Mesendoderm (in vitro differentiated cells): ENCODE data around the gene TMTC1.

Source experiments
- DNase-seq: peaks from one replicate; pipeline ENCODE4 v3.0.0; 2013
- H2AK5ac ChIP-seq: 2 replicates; pipeline ENCODE4 v1.6.1; 2013; ENCODE audit warnings: low read length, inconsistent platforms
- H2BK120ac ChIP-seq: 2 replicates; pipeline ENCODE4 v1.6.1; 2013; ENCODE audit warnings: low read depth, mild to moderate bottlenecking, low read length, moderate library complexity, mixed read lengths
- H2BK15ac ChIP-seq: replicated peaks from 2 replicates; pipeline ENCODE4 v1.6.1; 2013; ENCODE audit warnings: low read depth, mild to moderate bottlenecking, moderate library complexity
- H2BK5ac ChIP-seq: 2 replicates; pipeline ENCODE4 v1.6.1; 2013; ENCODE audit warnings: low read length, inconsistent platforms
- H3K18ac ChIP-seq: 2 replicates; pipeline ENCODE4 v1.6.1; 2013; ENCODE audit warnings: mild to moderate bottlenecking, low read length, mixed read lengths
- H3K23ac ChIP-seq: one replicate; pipeline ENCODE4 v1.6.1; 2013; ENCODE audit warnings: low read length
- H3K27ac ChIP-seq: 2 replicates; pipeline ENCODE4 v1.5.1; 2013; ENCODE audit warnings: low read depth, mild to moderate bottlenecking, inconsistent platforms, low read length, moderate library complexity
- H3K27me3 ChIP-seq: 2 replicates; pipeline ENCODE4 v1.6.1; 2013; ENCODE audit warnings: low read length, control low read depth, mild to moderate bottlenecking, inconsistent platforms; ENCODE audit not compliant: insufficient read depth, poor library complexity
- H3K36me3 ChIP-seq: 2 replicates; pipeline ENCODE4 v1.6.1; 2013; ENCODE audit warnings: low read length, inconsistent platforms; ENCODE audit not compliant: control insufficient read depth, insufficient read depth
- H3K4ac ChIP-seq: one replicate; pipeline ENCODE4 v1.6.1; 2013; ENCODE audit warnings: low read depth, mild to moderate bottlenecking, low read length, moderate library complexity
- H3K4me1 ChIP-seq: 2 replicates; pipeline ENCODE4 v1.6.1; 2013; ENCODE audit warnings: low read depth, low read length, inconsistent platforms; ENCODE audit not compliant: control insufficient read depth
- H3K4me2 ChIP-seq: 2 replicates; pipeline ENCODE4 v1.6.1; 2013; ENCODE audit warnings: low read length
- H3K4me3 ChIP-seq: 2 replicates; pipeline ENCODE4 v1.5.1; 2013; ENCODE audit warnings: mild to moderate bottlenecking, low read length
- H3K56ac ChIP-seq: one replicate; pipeline ENCODE4 v1.6.1; 2013; ENCODE audit warnings: low read length
- H3K79me1 ChIP-seq: 2 replicates; pipeline ENCODE4 v1.6.1; 2013; ENCODE audit warnings: low read length, inconsistent platforms
- H3K79me2 ChIP-seq: 2 replicates; pipeline ENCODE4 v1.6.1; 2013; ENCODE audit warnings: mild to moderate bottlenecking, low read length; ENCODE audit not compliant: control insufficient read depth, insufficient read depth
- H3K9ac ChIP-seq: 2 replicates; pipeline ENCODE4 v1.6.1; 2013; ENCODE audit warnings: low read length, inconsistent platforms
- H4K5ac ChIP-seq: one replicate; pipeline ENCODE4 v1.6.1; 2013; ENCODE audit warnings: low read length
- H4K8ac ChIP-seq: one replicate; pipeline ENCODE4 v1.6.1; 2013; ENCODE audit warnings: low read depth, mild to moderate bottlenecking, control low read depth, low read length, moderate library complexity
- WGBS: extraction: QIAGEN DNeasy Blood & Tissue Kit; methylation state at CpG from one replicate; pipeline ENCODE4 v1.1.7; 2013; ENCODE audit warnings: low lambda C conversion rate, missing lambda C conversion rate; ENCODE audit not compliant: insufficient coverage; ENCODE audit errors: extremely low coverage; 5-methylcytosine and 5-hydroxymethylcytosine counted together

The TMTC1 gene

GRCh38 chr12:29771786-29772185 is 12.0 kb downstream of the TMTC1 start:
- Histone ChIP-seq H3K4me1 (peaks cover 9% of the 10 kb centered on the region), H2AK5ac (no peak overlapping the region), H2BK15ac (no peak overlapping the region), H3K18ac (no peak overlapping the region), H3K36me3 (no peaks in the 10 kb centered on the region), H3K4ac (no peak overlapping the region), H3K4me2 (no peak overlapping the region), H2BK5ac (no peak overlapping the region), H3K27ac (no peak overlapping the region), H4K8ac (no peak overlapping the region), H2BK120ac (no peak overlapping the region), H3K79me1 (peaks cover 23% of the 10 kb centered on the region), H3K4me3 (no peak overlapping the region), H3K27me3 (no peaks in the 10 kb centered on the region), H3K9ac (no peak overlapping the region), H4K5ac (no peak overlapping the region), H3K23ac (no peak overlapping the region), H3K56ac (no peak overlapping the region), H3K79me2 (peaks cover 26% of the 10 kb centered on the region)
- DNase-seq = no peak

GRCh38 chr12:29771165-29771564 is 12.6 kb downstream of the TMTC1 start:
- H4K8ac ChIP-seq = no peak overlapping the region
- peaks cover 19% of the 10 kb centered on the region for H3K79me1 ChIP-seq
- H3K18ac ChIP-seq = no peak overlapping the region
- no peak overlapping the region for H3K27ac ChIP-seq
- no peak overlapping the region for H4K5ac ChIP-seq
- H2BK120ac ChIP-seq = no peak overlapping the region
- H3K27me3 ChIP-seq = no peaks in the 10 kb centered on the region
- H3K4me2 ChIP-seq = no peak overlapping the region
- no peak overlapping the region for H2AK5ac ChIP-seq
- H3K4me3 ChIP-seq = no peak overlapping the region
- H3K9ac ChIP-seq = no peak overlapping the region
- H3K4me1 ChIP-seq = peaks cover 9% of the 10 kb centered on the region
- peaks cover 23% of the 10 kb centered on the region for H3K79me2 ChIP-seq
- H3K56ac ChIP-seq = no peak overlapping the region
- no CpG with 5 or more reads among the region's 3 CpGs for WGBS
- H3K23ac ChIP-seq = no peak overlapping the region
- DNase-seq = no peak
- H3K4ac ChIP-seq = no peak overlapping the region
- H2BK5ac ChIP-seq = no peak overlapping the region
- H2BK15ac ChIP-seq = no peak overlapping the region
- H3K36me3 ChIP-seq = no peaks in the 10 kb centered on the region

- no CpG with 5 or more reads among the region's 4 CpGs for WGBS
- Histone ChIP-seq H3K79me2 (peaks cover 20% of the 10 kb centered on the region), H3K27ac (no peak overlapping the region), H3K4me1 (peaks cover 9% of the 10 kb centered on the region), H3K4ac (no peak overlapping the region), H2BK15ac (no peak overlapping the region), H3K36me3 (no peaks in the 10 kb centered on the region), H2BK5ac (no peak overlapping the region), H3K18ac (no peak overlapping the region), H3K4me2 (no peak overlapping the region), H3K23ac (no peak overlapping the region), H2BK120ac (no peak overlapping the region), H3K79me1 (peaks cover 13% of the 10 kb centered on the region), H4K8ac (no peak overlapping the region), H3K4me3 (no peak overlapping the region), H3K27me3 (no peaks in the 10 kb centered on the region), H3K56ac (no peak overlapping the region), H4K5ac (no peak overlapping the region), H2AK5ac (no peak overlapping the region), H3K9ac (no peak overlapping the region)
- DNase-seq = no peak
Observed at GRCh38 chr12:29769162-29769858, 14.4 kb downstream of the TMTC1 start.

- H3K79me2 ChIP-seq = peaks cover 15% of the 10 kb centered on the region
- WGBS = no CpG with 5 or more reads among the region's 2 CpGs
- DNase-seq = no peak
- no peak overlapping the region for H3K56ac ChIP-seq
- H3K36me3 ChIP-seq = no peaks in the 10 kb centered on the region
- peaks cover 7% of the 10 kb centered on the region for H3K4me1 ChIP-seq
- H3K4me2 ChIP-seq = no peak overlapping the region
- no peaks in the 10 kb centered on the region for H3K27me3 ChIP-seq
- H3K18ac ChIP-seq = no peak overlapping the region
- H3K4me3 ChIP-seq = no peak overlapping the region
- H2BK15ac ChIP-seq = no peak overlapping the region
- H4K8ac ChIP-seq = no peak overlapping the region
- peaks cover 8% of the 10 kb centered on the region for H3K79me1 ChIP-seq
- no peak overlapping the region for H3K4ac ChIP-seq
- no peak overlapping the region for H2AK5ac ChIP-seq
- H4K5ac ChIP-seq = no peak overlapping the region
- H3K23ac ChIP-seq = no peak overlapping the region
- H3K27ac ChIP-seq = no peak overlapping the region
- no peak overlapping the region for H3K9ac ChIP-seq
- no peak overlapping the region for H2BK5ac ChIP-seq
- H2BK120ac ChIP-seq = no peak overlapping the region
Observed at GRCh38 chr12:29768372-29768771, 15.4 kb downstream of the TMTC1 start.

GRCh38 chr12:29763301-29763683 is 20.4 kb downstream of the TMTC1 start:
- Histone ChIP-seq H3K18ac (no peak overlapping the region), H3K4me2 (no peak overlapping the region), H4K8ac (no peak overlapping the region), H3K4me3 (no peak overlapping the region), H2BK120ac (no peak overlapping the region), H2AK5ac (no peak overlapping the region), H3K23ac (no peak overlapping the region), H3K79me1 (no peaks in the 10 kb centered on the region), H2BK15ac (no peak overlapping the region), H3K56ac (no peak overlapping the region), H3K27me3 (no peaks in the 10 kb centered on the region), H4K5ac (no peak overlapping the region), H3K9ac (no peak overlapping the region), H3K4ac (no peak overlapping the region), H3K27ac (no peak overlapping the region), H3K36me3 (no peaks in the 10 kb centered on the region), H3K79me2 (peaks cover 2% of the 10 kb centered on the region), H2BK5ac (no peak overlapping the region), H3K4me1 (no peaks in the 10 kb centered on the region)
- DNase-seq = no peak

- no peaks in the 10 kb centered on the region for H3K27me3 ChIP-seq
- H3K23ac ChIP-seq = peak overlapping the region; percentile 68
- no peak overlapping the region for H3K56ac ChIP-seq
- no peaks in the 10 kb centered on the region for H3K36me3 ChIP-seq
- H3K9ac ChIP-seq = no peak overlapping the region
- no peak overlapping the region for H3K4ac ChIP-seq
- H2BK15ac ChIP-seq = no peak overlapping the region
- no peaks in the 10 kb centered on the region for H3K79me1 ChIP-seq
- H3K4me3 ChIP-seq = no peak overlapping the region
- no peak overlapping the region for H2AK5ac ChIP-seq
- no CpG with 5 or more reads among the region's 7 CpGs for WGBS
- H2BK5ac ChIP-seq = no peak overlapping the region
- H3K79me2 ChIP-seq = peaks cover 2% of the 10 kb centered on the region
- DNase-seq = no peak
- no peaks in the 10 kb centered on the region for H3K4me1 ChIP-seq
- no peak overlapping the region for H4K8ac ChIP-seq
- H3K18ac ChIP-seq = no peak overlapping the region
- H2BK120ac ChIP-seq = no peak overlapping the region
- no peak overlapping the region for H4K5ac ChIP-seq
- no peak overlapping the region for H3K27ac ChIP-seq
- no peak overlapping the region for H3K4me2 ChIP-seq
Observed at GRCh38 chr12:29762637-29763300, 21.0 kb downstream of the TMTC1 start.
